ENCODE data around the gene SUB1.

- TF ChIP-seq, protein P1, sequence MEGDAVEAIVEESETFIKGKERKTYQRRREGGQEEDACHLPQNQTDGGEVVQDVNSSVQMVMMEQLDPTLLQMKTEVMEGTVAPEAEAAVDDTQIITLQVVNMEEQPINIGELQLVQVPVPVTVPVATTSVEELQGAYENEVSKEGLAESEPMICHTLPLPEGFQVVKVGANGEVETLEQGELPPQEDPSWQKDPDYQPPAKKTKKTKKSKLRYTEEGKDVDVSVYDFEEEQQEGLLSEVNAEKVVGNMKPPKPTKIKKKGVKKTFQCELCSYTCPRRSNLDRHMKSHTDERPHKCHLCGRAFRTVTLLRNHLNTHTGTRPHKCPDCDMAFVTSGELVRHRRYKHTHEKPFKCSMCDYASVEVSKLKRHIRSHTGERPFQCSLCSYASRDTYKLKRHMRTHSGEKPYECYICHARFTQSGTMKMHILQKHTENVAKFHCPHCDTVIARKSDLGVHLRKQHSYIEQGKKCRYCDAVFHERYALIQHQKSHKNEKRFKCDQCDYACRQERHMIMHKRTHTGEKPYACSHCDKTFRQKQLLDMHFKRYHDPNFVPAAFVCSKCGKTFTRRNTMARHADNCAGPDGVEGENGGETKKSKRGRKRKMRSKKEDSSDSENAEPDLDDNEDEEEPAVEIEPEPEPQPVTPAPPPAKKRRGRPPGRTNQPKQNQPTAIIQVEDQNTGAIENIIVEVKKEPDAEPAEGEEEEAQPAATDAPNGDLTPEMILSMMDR (conservative IDR thresholded peaks at IDR 0.05; ENCODE audit: low read depth, low read length) = no peak
- TF ChIP-seq EZH2 (IDR thresholded peaks at IDR 0.05; ENCODE audit: borderline replicate concordance, low read depth, low read length, poor library complexity, severe bottlenecking) = no peak
Measured at GRCh38 chr5:32583582-32584232, 1.6 kb upstream of the SUB1 start.

Measured in A673 (cell line).